ENCODE results near the gene MC2R. TPM values are rescaled to one million over a fixed set of nuclear protein-coding genes. Genes with fewer than 3 reads are reported as not detected.

MC2R gene
- 1.9 TPM for total RNA-seq (2013)
- not detected for polyA plus RNA-seq
- polyA minus RNA-seq: not detected in 2 replicates
- total RNA-seq: 0 to 0.75 (median 0) reads per million in 11 experiments

DNA sequence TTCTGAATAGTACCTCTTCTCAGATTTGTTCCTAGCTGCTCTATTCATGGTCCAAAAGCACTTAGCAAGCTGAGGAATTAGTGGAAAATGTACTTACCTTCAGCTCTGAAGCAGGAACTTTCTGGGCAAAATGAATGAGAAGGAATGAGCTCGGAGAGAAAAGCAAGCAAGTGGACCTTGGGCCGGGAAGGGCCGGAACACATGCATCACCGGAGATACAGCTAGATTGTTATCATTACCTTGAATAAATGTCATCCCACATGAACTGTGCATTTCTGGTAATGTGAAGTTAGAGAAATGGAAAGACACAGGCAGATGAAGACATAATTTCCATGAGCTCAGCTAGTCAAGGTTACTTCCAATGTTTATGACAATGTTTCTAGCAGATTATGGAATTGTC lies at the start of gene MC2R:
TSS of gene MC2R (minus strand) at position 146 of the 400 bp plus-strand sequence. CDS start 30,018 bp downstream, outside the sequence.
- DNase-seq: no peak
- Histone ChIP-seq H4K20me1 (ENCODE audit: insufficient read depth, low read length) (no peaks in the 10 kb centered on the region), H3K79me2 (ENCODE audit: insufficient read depth, low read length) (no peaks in the 10 kb centered on the region), H3K27ac (ENCODE audit: low read depth in 1 of 2, low read length in 2 of 2) (no peak within 1 kb of the TSS), H3K9ac (ENCODE audit: insufficient read depth, low read length, poor library complexity, severe bottlenecking) (no peak within 1 kb of the TSS), H2AFZ (ENCODE audit: insufficient read depth, low read depth, low read length, poor library complexity, severe bottlenecking) (no peak within 1 kb of the TSS), H3K36me3 (replicated peaks in 1 of 2; ENCODE audit: control insufficient read depth in 1 of 2, insufficient read depth in 2 of 2, low read length in 2 of 2) (no peaks in the 10 kb centered on the region), H3K27me3 (ENCODE audit: control insufficient read depth in 2 of 2, insufficient read depth in 2 of 2, low read length in 2 of 2) (no peaks in the 10 kb centered on the region), H3K4me2 (replicated peaks; ENCODE audit: extremely low read depth, low read length, poor library complexity, severe bottlenecking) (no peak within 1 kb of the TSS), H3K9me3 (replicated peaks in 1 of 2; ENCODE audit: control insufficient read depth in 1 of 2, insufficient read depth in 1 of 2, low read length in 2 of 2) (no peaks in the 10 kb centered on the region), H3K4me3 (replicated peaks in 1 of 3; ENCODE audit: low read depth in 2 of 3, low read length in 3 of 3) (no peak within 1 kb of the TSS), H3K4me1 (ENCODE audit: control insufficient read depth in 1 of 2, insufficient read depth in 2 of 2, low read length in 2 of 2) (no peaks in the 10 kb centered on the region)
- no peaks in the 10 kb centered on the region for H3K36me3 Mint-ChIP-seq
- H3K4me1 Mint-ChIP-seq: no peaks in the 10 kb centered on the region
- TF ChIP-seq, protein P1, sequence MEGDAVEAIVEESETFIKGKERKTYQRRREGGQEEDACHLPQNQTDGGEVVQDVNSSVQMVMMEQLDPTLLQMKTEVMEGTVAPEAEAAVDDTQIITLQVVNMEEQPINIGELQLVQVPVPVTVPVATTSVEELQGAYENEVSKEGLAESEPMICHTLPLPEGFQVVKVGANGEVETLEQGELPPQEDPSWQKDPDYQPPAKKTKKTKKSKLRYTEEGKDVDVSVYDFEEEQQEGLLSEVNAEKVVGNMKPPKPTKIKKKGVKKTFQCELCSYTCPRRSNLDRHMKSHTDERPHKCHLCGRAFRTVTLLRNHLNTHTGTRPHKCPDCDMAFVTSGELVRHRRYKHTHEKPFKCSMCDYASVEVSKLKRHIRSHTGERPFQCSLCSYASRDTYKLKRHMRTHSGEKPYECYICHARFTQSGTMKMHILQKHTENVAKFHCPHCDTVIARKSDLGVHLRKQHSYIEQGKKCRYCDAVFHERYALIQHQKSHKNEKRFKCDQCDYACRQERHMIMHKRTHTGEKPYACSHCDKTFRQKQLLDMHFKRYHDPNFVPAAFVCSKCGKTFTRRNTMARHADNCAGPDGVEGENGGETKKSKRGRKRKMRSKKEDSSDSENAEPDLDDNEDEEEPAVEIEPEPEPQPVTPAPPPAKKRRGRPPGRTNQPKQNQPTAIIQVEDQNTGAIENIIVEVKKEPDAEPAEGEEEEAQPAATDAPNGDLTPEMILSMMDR (IDR thresholded peaks at IDR 0.05): no peak
- intact Hi-C loops (cut with micrococcal nuclease): no loop called here
- H3K27me3 Mint-ChIP-seq (ENCODE audit: low read depth in 3 of 3): peaks cover 0 to 11% (median 10%) of the 10 kb centered on the region in 3 donors
- H3K27ac Mint-ChIP-seq: no peak within 1 kb of the TSS
- H3K9me3 Mint-ChIP-seq: peaks cover 0 to 6% (median 2%) of the 10 kb centered on the region in 7 donors
- WGBS (ENCODE audit: insufficient coverage): 67% methylated on average over 1 of the region's 4 CpGs
- no peak within 1 kb of the TSS for H3K4me3 Mint-ChIP-seq

DNA sequence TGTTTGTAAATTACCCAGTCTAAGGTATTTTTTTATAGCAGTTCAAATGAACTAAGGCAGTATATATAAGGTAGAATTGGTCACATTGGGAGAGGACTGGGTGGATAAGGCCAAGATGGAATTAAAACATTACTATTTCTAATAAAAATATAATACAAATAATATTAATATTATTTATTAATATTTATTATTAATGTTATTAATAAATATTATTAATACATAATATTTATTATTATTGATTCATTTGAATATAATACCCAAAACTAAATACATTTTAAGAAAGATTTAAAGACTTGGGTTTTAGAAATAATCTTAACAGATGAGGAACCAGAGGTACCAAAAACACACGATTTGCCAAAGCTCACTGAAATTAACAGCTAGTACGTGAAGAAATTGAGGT lies 30.5 kb upstream of the MC2R start:
- TF ChIP-seq, protein P1 (IDR thresholded peaks at IDR 0.05): no peak

More for the DNA sequence above, 30.5 kb upstream of the MC2R start:
- H3K4me3 ChIP-seq (replicated peaks in 1 of 3; ENCODE audit: low read depth in 2 of 3, low read length in 3 of 3): no peak overlapping the region
- Mint-ChIP-seq H3K27me3 (ENCODE audit: low read depth in 3 of 3) (peaks cover 0 to 2% (median 0%) of the 10 kb centered on the region in 3 donors), H3K27ac (no peak overlapping the region), H3K36me3 (no peaks in the 10 kb centered on the region), H3K4me1 (no peaks in the 10 kb centered on the region), H3K4me3 (no peak overlapping the region), H3K9me3 (peaks cover 5 to 24% (median 12%) of the 10 kb centered on the region in 7 donors)
- no peak overlapping the region for H3K4me2 ChIP-seq (replicated peaks; ENCODE audit: extremely low read depth, low read length, poor library complexity, severe bottlenecking)
- no peaks in the 10 kb centered on the region for H3K4me1 ChIP-seq (ENCODE audit: control insufficient read depth in 1 of 2, insufficient read depth in 2 of 2, low read length in 2 of 2)
- no peak for DNase-seq
- no peak overlapping the region for H2AFZ ChIP-seq (ENCODE audit: insufficient read depth, low read depth, low read length, poor library complexity, severe bottlenecking)
- H3K27ac ChIP-seq (ENCODE audit: low read depth in 1 of 2, low read length in 2 of 2): no peak overlapping the region
- H3K9me3 ChIP-seq (replicated peaks in 1 of 2; ENCODE audit: control insufficient read depth in 1 of 2, insufficient read depth in 1 of 2, low read length in 2 of 2): peaks cover 5 to 12% of the 10 kb centered on the region in 2 donors
- H3K36me3 ChIP-seq (replicated peaks in 1 of 2; ENCODE audit: control insufficient read depth in 1 of 2, insufficient read depth in 2 of 2, low read length in 2 of 2): no peaks in the 10 kb centered on the region
- WGBS (ENCODE audit: insufficient coverage): 100% methylated on average over 1 of the region's 2 CpGs
- intact Hi-C loops (cut with micrococcal nuclease): no loop called here
- no peak overlapping the region for H3K9ac ChIP-seq (ENCODE audit: insufficient read depth, low read length, poor library complexity, severe bottlenecking)
- no peaks in the 10 kb centered on the region for H3K79me2 ChIP-seq (ENCODE audit: insufficient read depth, low read length)
- no peaks in the 10 kb centered on the region for H4K20me1 ChIP-seq (ENCODE audit: insufficient read depth, low read length)
- no peaks in the 10 kb centered on the region for H3K27me3 ChIP-seq (ENCODE audit: control insufficient read depth in 2 of 2, insufficient read depth in 2 of 2, low read length in 2 of 2)
